Heart left ventricle (tissue), 13 donors: Measurements from ENCODE around the gene AGBL5.

Experiments
- POLR2A ChIP-seq, 2 donors: fragments of 450-650 bp; IDR thresholded peaks; one replicate each; pipeline ENCODE4 v1.6.1; 2017; ENCODE audit warnings: antibody characterized with exemption in 2 of 2, mild to moderate bottlenecking in 2 of 2, moderate library complexity in 2 of 2
- TF ChIP-seq, protein P1 (sequence below), 12 donors: fragments of 200-600 bp; sonication (generic) in 4 of 12; IDR thresholded peaks; one replicate each; pipeline versions ENCODE4 v1.5.0 to v1.8.0; 2018 to 2022; ENCODE audit warnings: antibody characterized with exemption in 12 of 12, mild to moderate bottlenecking in 5 of 12
- donor health status: ischemic (EF 13 %, LVEDD 7.1; RV severe dilation, severe dysfunction).
- donor health status: DM: no; HTN: yes; CAD: no.
- donor health status: DM: no; HTN: no; CAD: no.
- donor health status: ischemic (EF 25% LVEDD 6.9; RV normal size, moderate dysfunction).
- donor health status: ischemic (EF 25% LVEDD 5.7; RV mildly dilated, moderate dysfunction).
- donor health status: ischemic (EF 35%, LVEDD 5.7; RV mildly dilated, moderate dysfunction).
- donor health status: nonischemic (EF 11% LVEDD 7.7; RV severe dilation, severe dysfunction).
- donor health status: DM: yes; HTN: yes; CAD: no.
- donor health status: PGD.
- donor health status: ischemic (EF 29% LVEDD 5.4; RV normal size, mild dysfunction).
- donor health status: nonischemic (EF 23%, LVEDD 6.1; RV moderate dilation, normal function).

DNA sequence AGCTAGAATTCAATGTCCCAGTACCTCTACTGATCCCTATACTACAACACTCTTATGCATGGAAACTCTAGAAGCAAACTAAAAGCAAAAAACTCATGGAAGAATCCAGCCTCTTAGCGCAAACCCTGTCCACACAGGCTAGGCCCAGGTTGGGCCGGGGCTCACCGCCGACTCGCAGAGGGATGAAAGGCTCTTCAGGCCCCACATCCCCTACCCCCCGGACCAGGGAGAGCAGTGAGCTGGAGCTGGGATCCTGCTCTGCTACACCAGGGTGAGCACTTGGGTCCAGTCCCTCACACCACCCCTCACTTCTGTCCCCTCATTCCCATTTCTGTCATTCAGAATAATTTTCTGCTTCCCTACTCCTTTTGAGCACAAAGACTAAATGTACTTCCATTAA is 18.0 kb downstream of the AGBL5 start:
- TF ChIP-seq, protein P1, sequence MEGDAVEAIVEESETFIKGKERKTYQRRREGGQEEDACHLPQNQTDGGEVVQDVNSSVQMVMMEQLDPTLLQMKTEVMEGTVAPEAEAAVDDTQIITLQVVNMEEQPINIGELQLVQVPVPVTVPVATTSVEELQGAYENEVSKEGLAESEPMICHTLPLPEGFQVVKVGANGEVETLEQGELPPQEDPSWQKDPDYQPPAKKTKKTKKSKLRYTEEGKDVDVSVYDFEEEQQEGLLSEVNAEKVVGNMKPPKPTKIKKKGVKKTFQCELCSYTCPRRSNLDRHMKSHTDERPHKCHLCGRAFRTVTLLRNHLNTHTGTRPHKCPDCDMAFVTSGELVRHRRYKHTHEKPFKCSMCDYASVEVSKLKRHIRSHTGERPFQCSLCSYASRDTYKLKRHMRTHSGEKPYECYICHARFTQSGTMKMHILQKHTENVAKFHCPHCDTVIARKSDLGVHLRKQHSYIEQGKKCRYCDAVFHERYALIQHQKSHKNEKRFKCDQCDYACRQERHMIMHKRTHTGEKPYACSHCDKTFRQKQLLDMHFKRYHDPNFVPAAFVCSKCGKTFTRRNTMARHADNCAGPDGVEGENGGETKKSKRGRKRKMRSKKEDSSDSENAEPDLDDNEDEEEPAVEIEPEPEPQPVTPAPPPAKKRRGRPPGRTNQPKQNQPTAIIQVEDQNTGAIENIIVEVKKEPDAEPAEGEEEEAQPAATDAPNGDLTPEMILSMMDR (IDR thresholded peaks at IDR 0.05) = no peak
- no peak for TF ChIP-seq POLR2A (IDR thresholded peaks at IDR 0.05)
